Muscle of arm (tissue), 12 donors: ENCODE results near the gene LAMP1. TPM values are rescaled to one million over a fixed set of nuclear protein-coding genes. Genes with fewer than 3 reads are reported as not detected.
"Not testable (repeated sequence)": the region's sequence is repeated elsewhere in the genome, so short reads cannot be mapped to it uniquely, and the experiment has no call there.

ENCODE experiments used
- DNase-seq: peaks from one replicate; pipeline ENCODE4 v3.0.0-alpha.2; 2013
- polyA plus RNA-seq, 12 donors: library from polyadenylated mRNA; unstranded; fragments of 120-200 nt; gene quantifications; one replicate each; pipeline ENCODE4 v1.2.1, GENCODE V29; 2013; ENCODE audit not compliant: insufficient read length in 12 of 12

The LAMP1 gene
- polyA plus RNA-seq, 12 donors: 75.4 to 113 (median 88.4) TPM; not detected in 1

DNA sequence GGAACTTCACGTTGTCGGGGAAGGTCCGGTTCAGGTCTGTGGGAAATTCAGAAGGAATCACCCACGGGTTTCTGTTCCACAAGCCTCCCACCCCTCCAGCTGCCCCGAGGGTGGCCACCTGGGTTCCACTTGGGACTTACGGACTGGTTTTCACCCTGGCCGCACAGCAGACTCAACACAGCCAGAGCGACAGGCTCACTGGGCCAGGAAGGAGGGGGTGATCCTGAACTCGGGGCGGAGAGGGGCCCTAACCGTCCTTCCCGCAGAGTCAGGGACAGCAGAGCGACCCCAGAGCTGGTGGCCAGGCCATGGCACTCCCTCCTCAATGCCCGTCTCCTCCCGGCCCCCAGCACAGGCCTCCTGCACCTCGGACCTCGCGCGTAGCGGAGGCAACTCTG is 53.9 kb downstream of the LAMP1 start:
- DNase-seq: no peak

DNA sequence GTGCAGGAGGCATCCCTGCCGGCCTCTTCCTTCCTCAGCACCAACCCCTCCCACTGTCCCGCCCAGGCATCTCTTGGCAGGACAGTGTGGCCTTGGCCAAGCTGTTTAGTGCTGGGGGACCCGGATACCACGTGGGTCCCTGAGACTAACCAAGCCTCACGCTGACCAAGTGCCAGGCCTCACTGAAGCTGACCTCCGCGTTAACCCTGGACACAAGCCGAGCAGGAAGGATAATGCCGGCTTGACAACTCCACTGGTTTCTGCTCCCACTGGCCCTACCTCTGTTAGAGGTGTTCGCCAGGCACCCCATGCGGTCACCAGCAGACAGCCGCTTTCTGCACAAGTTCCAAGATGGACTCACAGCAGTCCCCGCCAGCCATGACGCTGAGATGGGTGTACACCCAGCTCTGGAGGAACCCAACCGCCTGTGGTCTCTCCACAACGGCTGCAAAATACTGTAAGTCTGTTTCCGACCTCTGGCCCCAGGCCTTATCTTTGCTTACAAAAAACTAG is 54.5 kb downstream of the LAMP1 start:
- DNase-seq: no peak

- no peak for DNase-seq
Observed at GRCh38 chr13:113353254-113353653, 56.2 kb downstream of the LAMP1 start.

DNA sequence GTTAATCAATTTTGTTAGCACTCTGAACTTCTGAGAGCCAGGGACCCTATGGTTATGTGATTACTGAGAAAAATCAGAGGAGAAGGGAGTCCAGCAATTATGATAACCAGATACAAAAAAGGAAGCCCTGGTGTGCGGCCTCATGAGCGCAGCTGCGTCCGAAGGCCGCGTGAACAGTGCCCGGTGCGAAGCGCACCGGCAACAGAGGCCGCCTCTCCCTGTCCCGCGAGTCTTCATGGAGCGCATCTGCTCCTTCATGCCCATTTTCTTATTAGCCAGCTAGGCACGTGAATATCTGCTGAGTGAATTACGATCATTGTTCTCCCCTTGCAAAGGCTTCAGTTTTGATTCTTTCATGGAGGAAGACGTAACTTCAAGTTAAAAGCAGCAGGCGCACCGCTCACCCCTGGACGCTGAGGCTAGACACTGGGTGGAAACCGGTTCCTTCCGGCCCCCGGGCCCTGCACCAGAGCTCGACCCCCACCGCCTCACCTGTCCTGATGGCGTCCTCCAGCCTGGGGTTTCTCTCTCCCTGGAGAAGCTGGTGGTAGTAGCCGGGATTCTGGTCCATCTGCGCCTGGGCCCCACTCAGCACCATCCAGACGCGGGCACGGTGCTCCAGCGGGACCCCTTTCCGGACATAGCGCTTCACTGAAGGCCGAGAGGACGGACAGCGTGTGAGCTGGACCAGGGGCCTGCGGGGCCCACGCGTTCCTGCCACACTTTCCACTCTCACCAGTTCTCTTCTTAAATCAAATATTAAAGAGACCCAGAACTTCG is 58.0 kb downstream of the LAMP1 start:
- DNase-seq: no peak

DNA sequence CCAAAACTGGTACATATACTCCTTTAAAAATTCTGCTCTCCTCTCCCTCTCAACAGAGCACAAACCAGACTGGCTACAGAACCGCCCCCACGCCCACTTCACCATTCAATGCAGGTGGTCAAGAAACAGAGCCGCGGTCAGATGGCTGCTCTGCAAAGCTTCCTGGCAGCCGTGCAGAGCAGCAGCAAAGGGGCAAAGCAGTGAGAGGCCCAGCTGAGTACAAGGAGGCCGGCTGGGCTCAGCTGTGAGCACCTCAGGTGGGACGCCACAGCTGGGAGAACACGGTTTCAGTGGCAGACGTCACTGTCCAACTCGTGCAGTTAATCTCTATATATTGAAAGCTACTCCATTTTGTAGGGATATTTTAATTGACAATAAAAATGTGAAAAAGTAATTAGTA is 58.6 kb downstream of the LAMP1 start:
- no peak for DNase-seq

- DNase-seq: no peak
Observed at GRCh38 chr13:113356596-113356995, 59.6 kb downstream of the LAMP1 start.

DNA sequence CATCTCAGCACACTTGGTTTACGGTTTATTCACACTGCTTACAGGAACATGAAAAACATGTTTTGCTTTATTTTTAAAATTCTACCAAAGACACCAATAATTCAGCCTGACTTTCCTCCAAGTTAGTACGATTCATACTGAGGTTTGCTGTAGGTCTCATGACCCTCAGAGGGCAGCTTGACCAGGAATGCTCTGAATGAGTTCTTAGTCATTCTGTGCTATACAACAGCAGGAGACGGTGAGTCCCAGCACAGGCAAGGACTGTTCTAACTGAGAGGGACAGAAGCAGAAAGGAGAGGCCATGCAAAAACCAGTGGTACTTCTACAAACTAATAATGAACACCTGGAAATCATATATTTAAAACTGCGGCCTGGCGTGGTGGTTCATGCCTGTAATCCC is 60.5 kb downstream of the LAMP1 start:
- DNase-seq: no peak

DNA sequence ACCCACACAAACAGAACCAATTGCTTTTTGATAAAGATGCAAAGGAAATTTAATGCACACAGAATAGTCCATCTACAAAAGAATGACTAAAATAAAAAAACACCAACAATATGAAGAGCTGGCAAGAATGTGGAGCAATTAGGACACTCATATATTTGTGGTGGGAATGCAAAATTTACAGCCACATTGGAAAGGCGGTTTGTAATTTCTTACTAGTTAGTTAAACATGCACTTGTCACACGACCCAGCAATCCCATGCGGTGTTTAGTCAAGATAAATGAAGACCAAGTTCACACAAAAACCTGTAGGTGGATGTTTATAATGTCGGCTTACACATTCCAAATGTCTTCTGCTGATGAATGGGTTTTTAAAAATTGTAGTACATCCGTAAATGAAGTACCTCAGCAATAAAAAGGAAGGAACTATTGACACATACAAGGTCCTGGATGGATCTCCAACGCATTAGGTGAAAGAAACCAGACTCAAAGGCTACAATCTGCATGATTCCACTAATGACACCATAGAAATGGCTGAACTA is 61.7 kb downstream of the LAMP1 start:
- no peak for DNase-seq

- DNase-seq: no peak
Observed at GRCh38 chr13:113359571-113359970, 62.5 kb downstream of the LAMP1 start.

DNA sequence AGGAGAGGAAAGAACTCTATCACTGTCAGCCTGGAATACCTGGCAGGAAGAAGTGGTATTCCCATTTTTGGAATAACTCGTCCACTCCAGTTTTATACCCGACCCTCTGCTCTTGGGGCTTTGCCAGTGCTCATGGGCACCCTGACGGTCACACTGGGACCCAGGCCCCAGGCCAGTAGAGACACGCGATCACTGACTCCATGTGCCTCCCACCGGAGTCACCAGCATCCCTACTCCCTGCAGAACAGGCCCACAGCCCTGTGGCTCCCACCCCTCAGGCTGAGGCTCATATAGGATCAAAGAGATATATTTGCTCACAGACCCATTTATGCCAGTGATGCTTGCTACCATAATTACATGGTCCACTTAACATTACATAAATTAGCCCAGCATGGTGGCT is 63.4 kb downstream of the LAMP1 start:
- no peak for DNase-seq

DNA sequence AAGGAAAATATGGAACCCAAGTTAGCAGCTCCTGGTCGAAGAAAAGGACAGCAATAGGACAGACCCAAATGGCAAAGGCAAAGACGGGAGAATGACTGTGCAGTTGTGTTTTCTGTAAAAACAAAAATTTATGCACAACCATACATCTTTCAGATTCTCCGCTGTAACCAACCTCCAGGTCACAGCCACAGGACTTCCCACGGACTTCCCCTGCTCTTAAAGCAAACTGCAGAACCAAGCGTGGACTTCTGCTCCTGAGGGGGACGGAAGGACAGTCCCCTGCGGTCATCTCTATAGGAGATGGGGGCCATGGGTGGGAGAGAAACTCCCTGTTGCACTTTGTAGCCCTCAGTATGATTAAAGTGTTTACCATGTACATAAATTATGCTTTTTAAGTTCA is 64.4 kb downstream of the LAMP1 start:
- DNase-seq: no peak

- DNase-seq: peak; percentile 35
Observed at GRCh38 chr13:113364311-113364889, 67.4 kb downstream of the LAMP1 start.

- no peak for DNase-seq
Observed at GRCh38 chr13:113364901-113365582, 68.0 kb downstream of the LAMP1 start.

- no peak for DNase-seq
Observed at GRCh38 chr13:113365583-113365970, 68.5 kb downstream of the LAMP1 start.

- no peak for DNase-seq
Observed at GRCh38 chr13:113365971-113366588, 69.0 kb downstream of the LAMP1 start.

GRCh38 chr13:113367020-113367560 is 70.1 kb downstream of the LAMP1 start:
- DNase-seq: no peak

DNA sequence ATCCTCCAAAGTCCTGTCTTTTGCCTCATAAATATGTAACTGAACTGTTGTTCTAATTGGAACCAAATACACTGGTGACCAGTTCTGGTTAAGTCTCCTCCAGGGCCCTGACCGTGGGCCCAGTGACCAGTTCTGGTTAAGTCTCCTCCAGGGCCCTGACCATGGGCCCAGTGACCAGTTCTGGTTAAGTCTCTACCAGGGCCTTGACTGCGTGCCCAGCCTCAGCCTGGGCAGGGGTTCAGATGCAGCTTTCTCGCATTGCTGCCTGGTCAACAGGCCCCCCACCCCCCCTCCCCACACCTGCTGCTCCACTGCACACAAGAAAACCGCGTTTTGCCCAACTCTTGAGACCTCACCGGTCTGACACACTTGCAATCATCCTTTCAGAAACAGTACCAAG is 70.7 kb downstream of the LAMP1 start:
- DNase-seq: no peak

GRCh38 chr13:113368353-113368752 is 71.3 kb downstream of the LAMP1 start:
- not testable (repeated sequence) for DNase-seq

DNA sequence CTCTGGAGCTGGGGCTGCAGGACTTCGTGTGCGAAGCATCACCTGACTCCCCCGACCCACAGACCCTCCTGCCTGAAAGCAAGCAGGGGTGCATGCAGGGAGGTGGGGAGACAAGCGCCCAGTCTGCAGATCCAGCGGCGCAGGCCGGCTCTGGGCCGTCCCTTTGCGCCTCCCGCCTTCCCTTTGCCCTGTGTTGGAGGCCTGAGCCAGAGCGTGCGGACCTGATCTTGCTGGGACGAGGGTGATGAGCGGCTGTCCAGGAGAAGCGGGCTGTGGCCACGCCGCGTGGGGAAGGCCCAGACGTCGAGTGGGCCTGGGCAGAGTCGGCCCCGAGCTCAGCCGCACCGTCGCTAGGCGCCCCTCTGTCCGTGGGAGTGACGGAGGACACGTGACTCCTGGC is 72.2 kb downstream of the LAMP1 start:
- no peak for DNase-seq

- no peak for DNase-seq
Observed at GRCh38 chr13:113369881-113370280, 72.8 kb downstream of the LAMP1 start.

DNA sequence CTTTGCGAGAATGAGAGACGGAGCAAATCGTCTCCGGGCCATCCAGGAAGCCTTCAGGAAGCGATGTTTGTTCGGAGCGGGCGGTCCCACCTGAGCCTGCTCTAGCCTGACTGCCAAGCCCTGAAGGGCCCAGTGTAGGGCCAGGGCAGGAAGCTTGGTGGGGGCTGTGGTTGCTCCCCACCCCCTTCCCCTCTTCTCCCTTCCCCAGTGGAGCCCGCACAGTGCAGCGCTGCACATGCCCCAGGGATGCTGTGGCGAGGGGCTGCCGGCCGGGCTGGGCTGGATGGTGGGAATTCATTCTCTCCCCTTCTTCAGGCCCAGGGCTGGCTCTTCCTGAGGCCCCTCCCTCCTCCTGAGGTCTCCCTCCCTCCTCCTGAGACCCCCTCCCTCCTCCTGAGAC is 74.0 kb downstream of the LAMP1 start:
- DNase-seq: no peak

GRCh38 chr13:113371701-113372100 is 74.7 kb downstream of the LAMP1 start:
- not testable (repeated sequence) for DNase-seq
